Activated naive CD4-positive, alpha-beta T cell treated with anti-CD3 and anti-CD28 coated beads, Interleukin-2, amount 50 U/mL, for 72 hours (primary cell): ENCODE results near the gene COX6B1. TPM values are rescaled to one million over a fixed set of nuclear protein-coding genes. Genes with fewer than 3 reads are reported as not detected.

ENCODE experiments used
- ATAC-seq, 2 donors: fragments of 150-1000 bp; cut with Tn5 transposase; 2 replicates each; pipeline ENCODE4 v1.10.0; 2021; ENCODE audit warnings: mild to moderate bottlenecking in 2 of 2, moderate library complexity in 2 of 2
- DNase-seq, 2 donors: peaks; one replicate each; pipeline ENCODE4 v3.0.0; 2021 to 2022; ENCODE audit warnings: low spot score in 2 of 2
- H3K27ac Mint-ChIP-seq, 2 donors: one replicate each; pipeline ENCODE4 v1.8.0; 2022; ENCODE audit warnings: mild to moderate bottlenecking in 2 of 2, mixed read lengths in 2 of 2
- H3K36me3 Mint-ChIP-seq, 2 donors: one replicate each; pipeline ENCODE4 v1.8.0; 2022; ENCODE audit warnings: mixed read lengths in 2 of 2
- H3K9me3 Mint-ChIP-seq, 2 donors: one replicate each; pipeline ENCODE4 v1.8.0; 2022; ENCODE audit warnings: mixed read lengths in 2 of 2
- total RNA-seq, 2 donors: library from RNA; stranded (reverse); gene quantifications; one replicate each; pipeline ENCODE4 v1.2.3, GENCODE V29; 2022

The COX6B1 gene
- total RNA-seq, 2 donors from 2014 or later = 445 to 472 TPM

GRCh38 chr19:35623327-35624010 is 24.7 kb upstream of the COX6B1 start:
- Mint-ChIP-seq H3K27ac (peak overlapping the region in 1 of 2 donors; percentile 54), H3K9me3 (no peaks in the 10 kb centered on the region), H3K36me3 (peaks cover 6 to 17% of the 10 kb centered on the region in 2 donors)
- no peak for DNase-seq
- ATAC-seq = no peak

- Mint-ChIP-seq H3K36me3 (peaks cover 20 to 29% of the 10 kb centered on the region in 2 donors), H3K9me3 (no peaks in the 10 kb centered on the region), H3K27ac (peak overlapping the region; percentile 94 to 100)
- DNase-seq = no peak
- ATAC-seq = peak in 1 of 2 donors; percentile 31
Measured at GRCh38 chr19:35628264-35628564, 19.9 kb upstream of the COX6B1 start.

- Mint-ChIP-seq H3K27ac (peak within 1 kb of the TSS; percentile 94 to 100), H3K9me3 (no peaks in the 10 kb centered on the region), H3K36me3 (peaks cover 20 to 32% of the 10 kb centered on the region in 2 donors)
- ATAC-seq (peak; percentile 100), DNase-seq (peak; percentile 94 to 96)
Measured at GRCh38 chr19:35628565-35629331, 19.4 kb upstream of the COX6B1 start, which contains the start of gene RBM42. RBM42 (plus strand) TSS chr19:35629036; CDS start chr19:35629154, 118 bp downstream.

- DNase-seq (no peak), ATAC-seq (no peak)
- Mint-ChIP-seq H3K9me3 (no peaks in the 10 kb centered on the region), H3K27ac (peak overlapping the region; percentile 94 to 100), H3K36me3 (peaks cover 20 to 32% of the 10 kb centered on the region in 2 donors)
Measured at GRCh38 chr19:35629332-35629633, 18.8 kb upstream of the COX6B1 start.

- no peak overlapping the region for H3K27ac Mint-ChIP-seq
- no peak for ATAC-seq
- H3K36me3 Mint-ChIP-seq = peaks cover 22 to 44% of the 10 kb centered on the region in 2 donors
- DNase-seq = no peak
- H3K9me3 Mint-ChIP-seq = no peaks in the 10 kb centered on the region
Measured at GRCh38 chr19:35633727-35634440, 14.2 kb upstream of the COX6B1 start.

GRCh38 chr19:35636651-35637050 is 11.5 kb upstream of the COX6B1 start:
- Mint-ChIP-seq H3K9me3 (no peaks in the 10 kb centered on the region), H3K27ac (peak overlapping the region; percentile 65 to 82), H3K36me3 (peaks cover 13 to 32% of the 10 kb centered on the region in 2 donors)
- DNase-seq (no peak), ATAC-seq (peak in 1 of 2 donors; percentile 91)

GRCh38 chr19:35637165-35637564 is 11.0 kb upstream of the COX6B1 start:
- H3K36me3 Mint-ChIP-seq = peaks cover 13 to 26% of the 10 kb centered on the region in 2 donors
- H3K9me3 Mint-ChIP-seq = no peaks in the 10 kb centered on the region
- H3K27ac Mint-ChIP-seq = peak overlapping the region in 1 of 2 donors; percentile 82

GRCh38 chr19:35639321-35639639 is 8.8 kb upstream of the COX6B1 start:
- no peak for ATAC-seq
- H3K9me3 Mint-ChIP-seq = no peaks in the 10 kb centered on the region
- no peak for DNase-seq
- H3K27ac Mint-ChIP-seq = no peak overlapping the region
- H3K36me3 Mint-ChIP-seq = peaks cover 13 to 17% of the 10 kb centered on the region in 2 donors

More at GRCh38 chr19:35637165-35637564, 11.0 kb upstream of the COX6B1 start:
- ATAC-seq = no peak
- DNase-seq = no peak

- Mint-ChIP-seq H3K36me3 (peaks cover 13 to 17% of the 10 kb centered on the region in 2 donors), H3K9me3 (no peaks in the 10 kb centered on the region), H3K27ac (no peak overlapping the region)
- ATAC-seq = no peak
- no peak for DNase-seq
Measured at GRCh38 chr19:35639863-35640262, 8.3 kb upstream of the COX6B1 start.

- Mint-ChIP-seq H3K9me3 (no peaks in the 10 kb centered on the region), H3K27ac (no peak within 1 kb of the TSS), H3K36me3 (peaks cover 6 to 8% of the 10 kb centered on the region in 2 donors)
- ATAC-seq (no peak), DNase-seq (peak in 1 of 2 donors; percentile 35)
Measured at GRCh38 chr19:35641515-35642151, 6.5 kb upstream of the COX6B1 start, which contains the start of gene ETV2. ETV2 (plus strand) TSS chr19:35641745; CDS start chr19:35642461, 716 bp downstream.

- no peak for ATAC-seq
- H3K36me3 Mint-ChIP-seq = peaks cover under 1% of the 10 kb centered on the region in 2 donors
- no peak overlapping the region for H3K27ac Mint-ChIP-seq
- no peak for DNase-seq
- no peaks in the 10 kb centered on the region for H3K9me3 Mint-ChIP-seq
Measured at GRCh38 chr19:35642312-35642711, 5.8 kb upstream of the COX6B1 start.

- no peaks in the 10 kb centered on the region for H3K36me3 Mint-ChIP-seq
- no peaks in the 10 kb centered on the region for H3K9me3 Mint-ChIP-seq
- H3K27ac Mint-ChIP-seq = peak overlapping the region in 1 of 2 donors; percentile 72
- DNase-seq = no peak
- no peak for ATAC-seq
Measured at GRCh38 chr19:35642798-35643254, 5.3 kb upstream of the COX6B1 start.

- H3K27ac Mint-ChIP-seq = peak overlapping the region; percentile 36 to 72
- peaks cover 4% of the 10 kb centered on the region in 2 donors for H3K36me3 Mint-ChIP-seq
- DNase-seq = peak; percentile 84 to 90
- H3K9me3 Mint-ChIP-seq = no peaks in the 10 kb centered on the region
- ATAC-seq = peak; percentile 51 to 54
Measured at GRCh38 chr19:35643255-35644205, 4.6 kb upstream of the COX6B1 start.

- Mint-ChIP-seq H3K36me3 (peaks cover 10 to 11% of the 10 kb centered on the region in 2 donors), H3K27ac (peak overlapping the region; percentile 72 to 95), H3K9me3 (no peaks in the 10 kb centered on the region)
- DNase-seq (peak; percentile 94 to 96), ATAC-seq (peak; percentile 83 to 85)
Measured at GRCh38 chr19:35644206-35644986, 3.7 kb upstream of the COX6B1 start.
